Endodermal cell (in vitro differentiated cells): Measurements from ENCODE around the gene UROS. TPM values are rescaled to one million over a fixed set of nuclear protein-coding genes. Genes with fewer than 3 reads are reported as not detected.

Experiments used
- DNase-seq: peaks from one replicate; pipeline ENCODE4 v3.0.0-alpha.2; 2017
- H3K27ac ChIP-seq: 2 replicates; pipeline ENCODE4 v1.5.1; 2013; ENCODE audit warnings: mild to moderate bottlenecking, low read depth, low read length, moderate library complexity
- H3K27me3 ChIP-seq: 2 replicates; pipeline ENCODE4 v1.6.1; 2013; ENCODE audit warnings: mild to moderate bottlenecking, low read length, moderate library complexity; ENCODE audit not compliant: insufficient read depth, control insufficient read depth, poor library complexity, severe bottlenecking
- H3K36me3 ChIP-seq: 2 replicates; pipeline ENCODE4 v1.7.0; 2013; ENCODE audit warnings: mild to moderate bottlenecking, low read length, moderate library complexity; ENCODE audit not compliant: control insufficient read depth, insufficient read depth
- H3K4me1 ChIP-seq: one replicate; pipeline ENCODE4 v1.7.0; 2013; ENCODE audit warnings: low read length; ENCODE audit not compliant: control insufficient read depth, insufficient read depth
- H3K4me3 ChIP-seq: 2 replicates; pipeline ENCODE4 v1.5.1; 2013; ENCODE audit warnings: mild to moderate bottlenecking, low read length, moderate library complexity
- H3K9ac ChIP-seq: 2 replicates; pipeline ENCODE4 v1.6.1; 2013; ENCODE audit warnings: mild to moderate bottlenecking, low read length, moderate library complexity; ENCODE audit not compliant: poor library complexity, severe bottlenecking; ENCODE audit errors: extremely low read depth
- H3K9me3 ChIP-seq: 2 replicates; pipeline ENCODE4 v1.6.1; 2013; ENCODE audit warnings: mild to moderate bottlenecking, low read length, moderate library complexity; ENCODE audit not compliant: control insufficient read depth
- H3K27ac Mint-ChIP-seq: 2 replicates; pipeline ENCODE4 v1.8.0; 2020; ENCODE audit warnings: mixed read lengths
- H3K27me3 Mint-ChIP-seq: 2 replicates; pipeline ENCODE4 v1.8.0; 2021; ENCODE audit warnings: mild to moderate bottlenecking, mixed read lengths; ENCODE audit not compliant: insufficient read depth
- H3K36me3 Mint-ChIP-seq: 2 replicates; pipeline ENCODE4 v1.8.0; 2020; ENCODE audit warnings: low read depth, mixed read lengths
- H3K4me1 Mint-ChIP-seq: 2 replicates; pipeline ENCODE4 v1.8.0; 2020; ENCODE audit warnings: mixed read lengths
- H3K4me3 Mint-ChIP-seq: 2 replicates; pipeline ENCODE4 v1.8.0; 2020; ENCODE audit warnings: mild to moderate bottlenecking, moderate library complexity, mixed read lengths
- H3K9me3 Mint-ChIP-seq: 2 replicates; pipeline ENCODE4 v1.8.0; 2020; ENCODE audit warnings: mild to moderate bottlenecking, mixed read lengths
- WGBS, 2 experiments: methylation state at CpG; one replicate each; pipeline versions ENCODE4 v1.1.5 to v1.1.7; 2013; ENCODE audit warnings: missing lambda C conversion rate in 2 of 2, mixed read lengths in 1 of 2; ENCODE audit not compliant: insufficient coverage in 1 of 2, insufficient read length in 1 of 2; 5-methylcytosine and 5-hydroxymethylcytosine counted together
- total RNA-seq, 2 donors: library from RNA; stranded (reverse); fragmentation: NEBNext Ultra II Directional in 1 of 2; extraction: Animal tissue kit (Norgen Biotek cat#: 25700) in 1 of 2; gene quantifications; 2 replicates in 1 of 2; 3 replicates in 1 of 2; pipeline ENCODE4 v1.2.1, GENCODE V29; 2021
- TF ChIP-seq, protein P1 (sequence below): fragments of 200-600 bp; sonication (generic); conservative IDR thresholded peaks from 2 replicates; pipeline ENCODE4 v1.5.0; 2021; ENCODE audit warnings: antibody characterized with exemption, mild to moderate bottlenecking

The UROS gene
- total RNA-seq, 2 donors from 2014 or later = 49.2 to 69.4 TPM

DNA sequence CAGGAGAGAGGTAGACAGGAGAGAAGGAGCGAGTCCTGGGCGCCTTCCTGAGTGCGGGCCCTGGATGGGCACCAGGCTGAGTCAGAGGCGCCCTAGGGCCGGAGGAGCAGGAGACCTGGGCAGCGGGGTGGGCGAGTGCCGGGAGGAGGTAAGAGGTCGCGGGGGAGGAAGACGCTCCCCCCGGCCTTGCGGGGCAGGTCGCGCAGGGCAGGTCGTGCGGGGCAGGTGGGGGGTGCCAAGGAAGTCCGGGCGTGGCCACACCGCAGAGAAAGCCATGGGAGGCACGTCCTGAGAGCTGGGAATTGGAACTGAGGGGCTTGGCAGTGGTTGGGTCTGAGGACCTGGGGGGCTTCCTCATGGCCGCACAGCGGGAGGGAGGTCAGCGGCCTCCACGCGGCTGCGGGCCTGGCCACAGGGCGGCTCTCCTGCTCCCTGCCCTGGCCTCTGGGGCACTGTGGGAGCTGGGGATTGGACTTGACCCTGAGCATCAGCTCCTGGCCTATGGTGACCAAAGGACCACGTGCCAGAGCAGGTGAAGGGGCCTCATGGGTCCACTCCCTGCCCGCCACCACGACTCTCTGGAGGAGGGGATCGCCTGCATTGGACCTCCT is 48.4 kb downstream of the UROS start:
- Histone ChIP-seq H3K4me3 (no peak overlapping the region), H3K9me3 (peaks cover under 1% of the 10 kb centered on the region), H3K4me1 (no peaks in the 10 kb centered on the region), H3K27me3 (no peaks in the 10 kb centered on the region), H3K9ac (no peak overlapping the region), H3K27ac (no peak overlapping the region), H3K36me3 (no peaks in the 10 kb centered on the region)
- H3K27me3 Mint-ChIP-seq = peaks cover 3% of the 10 kb centered on the region
- no peak overlapping the region for H3K27ac Mint-ChIP-seq
- TF ChIP-seq, protein P1, sequence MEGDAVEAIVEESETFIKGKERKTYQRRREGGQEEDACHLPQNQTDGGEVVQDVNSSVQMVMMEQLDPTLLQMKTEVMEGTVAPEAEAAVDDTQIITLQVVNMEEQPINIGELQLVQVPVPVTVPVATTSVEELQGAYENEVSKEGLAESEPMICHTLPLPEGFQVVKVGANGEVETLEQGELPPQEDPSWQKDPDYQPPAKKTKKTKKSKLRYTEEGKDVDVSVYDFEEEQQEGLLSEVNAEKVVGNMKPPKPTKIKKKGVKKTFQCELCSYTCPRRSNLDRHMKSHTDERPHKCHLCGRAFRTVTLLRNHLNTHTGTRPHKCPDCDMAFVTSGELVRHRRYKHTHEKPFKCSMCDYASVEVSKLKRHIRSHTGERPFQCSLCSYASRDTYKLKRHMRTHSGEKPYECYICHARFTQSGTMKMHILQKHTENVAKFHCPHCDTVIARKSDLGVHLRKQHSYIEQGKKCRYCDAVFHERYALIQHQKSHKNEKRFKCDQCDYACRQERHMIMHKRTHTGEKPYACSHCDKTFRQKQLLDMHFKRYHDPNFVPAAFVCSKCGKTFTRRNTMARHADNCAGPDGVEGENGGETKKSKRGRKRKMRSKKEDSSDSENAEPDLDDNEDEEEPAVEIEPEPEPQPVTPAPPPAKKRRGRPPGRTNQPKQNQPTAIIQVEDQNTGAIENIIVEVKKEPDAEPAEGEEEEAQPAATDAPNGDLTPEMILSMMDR = no peak
- WGBS, 2 experiments = 95 to 96% methylated on average over 24 to 32 of the region's 32 CpGs
- H3K4me1 Mint-ChIP-seq = no peaks in the 10 kb centered on the region
- no peak overlapping the region for H3K4me3 Mint-ChIP-seq
- H3K9me3 Mint-ChIP-seq = peaks cover 6% of the 10 kb centered on the region
- no peak for DNase-seq
- H3K36me3 Mint-ChIP-seq = no peaks in the 10 kb centered on the region

DNA sequence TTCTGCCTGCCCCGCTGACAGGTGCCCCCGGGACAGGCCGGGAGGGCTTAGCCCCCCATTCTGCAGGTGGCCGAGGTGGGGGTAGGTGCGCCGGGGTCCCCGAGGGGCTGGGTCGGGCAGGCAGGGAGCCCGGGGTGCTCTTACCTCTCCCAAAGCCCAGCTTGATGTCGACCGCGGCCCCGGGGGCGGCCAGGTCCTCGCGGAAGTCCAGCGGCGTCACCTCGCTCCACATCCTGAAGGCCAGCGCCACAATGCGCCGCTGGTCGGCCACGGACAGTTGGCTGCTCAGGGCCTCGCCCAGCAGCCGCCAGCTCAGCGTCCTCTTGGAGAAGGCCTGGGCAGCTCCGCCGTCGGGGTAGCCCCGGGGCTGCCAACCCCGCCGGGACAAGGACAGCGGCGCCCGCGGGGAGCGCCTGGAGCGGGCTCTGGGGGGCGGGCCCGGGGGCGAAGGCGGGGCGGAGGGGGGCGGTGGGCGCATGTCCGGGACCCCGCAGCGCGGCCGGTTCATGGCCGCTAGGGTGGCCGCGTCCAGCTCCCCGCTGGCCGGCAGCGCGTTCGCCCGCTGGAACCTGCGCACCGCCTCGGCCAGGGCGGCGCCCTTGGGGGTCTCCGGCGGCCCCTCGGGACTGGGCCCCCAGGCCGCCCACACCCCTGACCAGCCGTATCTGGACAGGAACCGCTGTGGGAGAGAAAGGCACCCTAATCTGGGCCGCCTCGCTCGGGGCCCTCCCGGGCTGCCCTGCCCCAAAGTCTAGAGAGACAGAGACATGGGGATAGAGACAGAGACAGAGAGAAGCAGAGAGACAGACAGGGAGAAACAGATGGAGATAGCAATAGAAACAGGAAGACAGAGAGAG is 49.1 kb downstream of the UROS start:
- WGBS, 2 experiments = 94 to 95% methylated on average over 25 to 75 of the region's 75 CpGs
- Mint-ChIP-seq H3K4me3 (no peak overlapping the region), H3K4me1 (no peaks in the 10 kb centered on the region)

DNA sequence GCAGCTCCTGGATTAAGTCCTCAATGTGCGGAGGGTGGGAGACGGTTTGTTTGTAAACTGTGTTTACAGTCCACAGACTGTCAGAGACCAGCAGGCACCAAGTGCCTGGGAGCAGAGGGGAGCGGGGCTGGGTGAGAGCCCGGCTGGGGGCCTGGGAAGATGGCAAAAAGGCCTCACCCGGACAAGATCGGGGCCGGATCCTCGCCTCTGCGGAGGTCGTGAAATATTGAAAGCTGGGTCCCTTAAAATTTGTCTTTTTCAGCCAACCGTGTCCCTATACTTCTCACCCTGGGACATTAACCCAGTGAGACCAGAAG is 50.2 kb downstream of the UROS start:
- no peak overlapping the region for H3K27ac ChIP-seq
- no peak overlapping the region for H3K4me3 ChIP-seq
- H3K9ac ChIP-seq = no peak overlapping the region
- DNase-seq = no peak
- Mint-ChIP-seq H3K4me1 (no peaks in the 10 kb centered on the region), H3K27ac (no peak overlapping the region), H3K36me3 (no peaks in the 10 kb centered on the region), H3K9me3 (no peaks in the 10 kb centered on the region), H3K27me3 (no peaks in the 10 kb centered on the region), H3K4me3 (no peak overlapping the region)
- H3K9me3 ChIP-seq = no peaks in the 10 kb centered on the region
- no peaks in the 10 kb centered on the region for H3K27me3 ChIP-seq
- 94 to 100% methylated on average over 3 to 11 of the region's 11 CpGs for WGBS, 2 experiments
- no peaks in the 10 kb centered on the region for H3K4me1 ChIP-seq
- TF ChIP-seq, protein P1 = no peak
- H3K36me3 ChIP-seq = no peaks in the 10 kb centered on the region

More for the DNA sequence above, 49.1 kb downstream of the UROS start:
- DNase-seq = peak; percentile 38
- Histone ChIP-seq H3K4me1 (no peaks in the 10 kb centered on the region), H3K4me3 (no peak overlapping the region), H3K9me3 (no peaks in the 10 kb centered on the region), H3K27me3 (no peaks in the 10 kb centered on the region), H3K27ac (no peak overlapping the region), H3K36me3 (no peaks in the 10 kb centered on the region), H3K9ac (no peak overlapping the region)
- Mint-ChIP-seq H3K36me3 (no peaks in the 10 kb centered on the region), H3K27me3 (no peaks in the 10 kb centered on the region), H3K27ac (no peak overlapping the region), H3K9me3 (peaks cover under 1% of the 10 kb centered on the region)
- TF ChIP-seq, protein P1 = no peak
